ENCODE measurements around the gene NBEAL2.

Gene NBEAL2, protein sequence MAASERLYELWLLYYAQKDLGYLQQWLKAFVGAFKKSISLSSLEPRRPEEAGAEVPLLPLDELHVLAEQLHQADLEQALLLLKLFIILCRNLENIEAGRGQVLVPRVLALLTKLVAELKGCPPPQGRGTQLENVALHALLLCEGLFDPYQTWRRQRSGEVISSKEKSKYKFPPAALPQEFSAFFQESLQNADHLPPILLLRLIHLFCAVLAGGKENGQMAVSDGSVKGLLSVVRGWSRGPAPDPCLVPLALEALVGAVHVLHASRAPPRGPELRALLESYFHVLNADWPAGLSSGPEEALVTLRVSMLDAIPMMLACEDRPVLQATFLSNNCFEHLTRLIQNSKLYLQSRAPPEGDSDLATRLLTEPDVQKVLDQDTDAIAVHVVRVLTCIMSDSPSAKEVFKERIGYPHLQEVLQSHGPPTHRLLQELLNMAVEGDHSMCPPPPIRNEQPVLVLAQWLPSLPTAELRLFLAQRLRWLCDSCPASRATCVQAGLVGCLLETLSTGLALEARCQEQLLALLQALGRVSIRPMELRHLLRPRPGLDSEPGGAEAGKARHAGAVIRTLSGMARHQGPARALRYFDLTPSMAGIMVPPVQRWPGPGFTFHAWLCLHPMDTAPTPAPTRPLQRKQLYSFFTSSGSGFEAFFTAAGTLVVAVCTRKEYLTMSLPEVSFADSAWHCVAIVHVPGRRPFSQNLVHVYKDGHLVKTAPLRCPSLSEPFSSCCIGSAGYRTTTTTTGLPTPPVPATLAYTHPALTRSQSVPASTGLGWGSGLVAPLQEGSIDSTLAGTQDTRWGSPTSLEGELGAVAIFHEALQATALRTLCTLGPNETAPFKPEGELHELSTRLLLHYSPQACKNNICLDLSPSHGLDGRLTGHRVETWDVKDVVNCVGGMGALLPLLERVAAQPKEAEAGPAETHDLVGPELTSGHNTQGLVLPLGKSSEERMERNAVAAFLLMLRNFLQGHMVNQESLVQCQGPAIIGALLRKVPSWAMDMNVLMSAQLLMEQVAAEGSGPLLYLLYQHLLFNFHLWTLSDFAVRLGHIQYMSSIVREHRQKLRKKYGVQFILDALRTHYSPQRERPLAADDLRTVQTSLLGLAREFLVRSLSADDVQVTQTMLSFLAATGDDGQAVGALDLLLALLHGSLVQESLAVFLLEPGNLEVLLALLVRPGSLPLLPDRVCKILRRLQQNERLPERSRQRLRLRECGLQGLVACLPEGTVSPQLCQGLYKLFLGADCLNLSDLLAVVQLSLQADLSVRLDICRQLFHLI (N-terminal part only)

DNA sequence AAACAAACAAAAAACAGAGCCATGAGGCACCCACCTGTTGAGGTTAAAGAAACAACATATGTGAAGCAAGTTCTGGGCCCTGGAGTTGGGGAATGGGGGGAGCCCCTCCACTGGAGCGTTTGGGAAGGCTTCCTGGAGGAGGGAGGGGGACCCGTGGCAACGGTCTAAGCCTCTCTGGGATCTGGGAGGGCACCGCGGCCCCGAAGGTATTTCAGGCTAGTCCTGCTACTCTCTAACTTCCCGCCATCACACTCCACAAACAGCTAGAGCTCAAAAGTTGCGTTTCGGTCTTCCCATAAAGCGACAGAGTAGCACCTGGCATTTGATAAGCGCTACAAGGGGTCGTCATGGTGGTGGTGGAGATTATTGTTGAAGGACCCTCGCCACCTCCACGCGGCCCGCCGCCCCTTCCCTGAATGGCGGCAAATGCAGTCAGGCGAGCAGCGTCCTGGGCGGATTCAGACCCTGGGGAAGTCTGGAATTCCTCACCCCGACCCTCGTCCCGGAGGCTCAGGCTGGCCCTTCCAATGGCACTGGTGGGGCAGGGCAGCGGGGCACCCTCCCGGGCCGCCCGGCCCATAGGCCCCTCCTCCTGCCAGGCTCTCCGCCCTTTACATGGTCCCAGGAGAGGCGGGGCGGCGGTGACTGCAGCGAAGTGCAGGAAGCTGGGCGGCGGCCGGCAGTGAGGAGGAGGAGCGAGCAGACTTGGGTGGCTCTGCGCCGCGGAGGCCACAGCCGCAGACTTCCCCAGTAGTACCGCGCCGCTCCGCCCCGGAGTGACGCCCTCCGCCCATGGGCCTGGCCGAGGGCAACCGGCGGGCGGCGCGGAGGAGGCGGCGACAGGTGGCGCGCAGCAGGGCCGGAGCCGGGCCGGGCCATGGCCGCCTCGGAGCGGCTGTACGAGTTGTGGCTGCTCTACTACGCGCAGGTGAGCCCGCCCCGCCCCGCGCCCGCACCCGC is at the start of gene NBEAL2:
Gene NBEAL2 (plus strand): TSS at position 682 of the 960 bp plus-strand sequence. CDS start 196 bp downstream, at position 878.
- DNase-seq (ENCODE audit: low read depth in 1 of 2, low spot score in 1 of 2), result peak; percentile 93 to 94

- DNase-seq (ENCODE audit: low read depth in 1 of 2, low spot score in 1 of 2), result no peak
Measured at GRCh38 chr3:46930166-46930944, 49.1 kb upstream of the NBEAL2 start.

GRCh38 chr3:46930945-46931403 is 48.5 kb upstream of the NBEAL2 start:
- DNase-seq (ENCODE audit: low read depth in 1 of 2, low spot score in 1 of 2), result no peak

DNA sequence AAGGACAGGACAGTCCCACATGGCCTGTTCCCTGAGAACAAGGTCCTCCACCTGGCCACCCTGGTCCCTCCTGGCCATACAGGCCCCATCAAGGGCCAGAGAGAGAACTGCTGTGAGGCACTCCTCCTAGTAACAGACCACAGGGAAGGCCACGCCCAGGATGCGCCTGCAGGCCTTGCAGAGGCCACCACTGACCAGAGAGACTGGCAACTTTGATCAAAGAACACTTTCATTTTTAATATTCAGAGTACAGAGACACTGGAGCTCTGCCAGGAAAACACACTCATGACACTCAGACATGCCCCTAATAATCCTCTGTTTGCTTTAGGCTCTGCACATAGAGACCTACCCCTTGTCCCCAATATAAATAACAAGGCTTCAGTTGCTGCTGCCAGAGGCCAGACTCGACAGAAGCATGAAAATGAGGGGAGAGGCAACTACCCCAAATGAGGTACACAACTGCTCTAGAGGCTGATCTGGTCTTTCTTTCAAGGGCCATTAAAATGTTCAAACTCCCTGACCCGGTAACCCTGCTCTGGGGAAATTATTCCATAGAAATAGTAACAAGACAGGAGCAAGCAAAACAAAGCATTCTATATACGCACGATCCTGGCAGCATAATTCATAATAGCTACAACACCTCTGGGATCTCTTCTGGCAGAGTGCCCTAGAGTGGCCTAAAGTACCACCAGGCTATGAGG is 47.7 kb upstream of the NBEAL2 start:
- no peak for DNase-seq (ENCODE audit: low read depth in 1 of 2, low spot score in 1 of 2)

DNA sequence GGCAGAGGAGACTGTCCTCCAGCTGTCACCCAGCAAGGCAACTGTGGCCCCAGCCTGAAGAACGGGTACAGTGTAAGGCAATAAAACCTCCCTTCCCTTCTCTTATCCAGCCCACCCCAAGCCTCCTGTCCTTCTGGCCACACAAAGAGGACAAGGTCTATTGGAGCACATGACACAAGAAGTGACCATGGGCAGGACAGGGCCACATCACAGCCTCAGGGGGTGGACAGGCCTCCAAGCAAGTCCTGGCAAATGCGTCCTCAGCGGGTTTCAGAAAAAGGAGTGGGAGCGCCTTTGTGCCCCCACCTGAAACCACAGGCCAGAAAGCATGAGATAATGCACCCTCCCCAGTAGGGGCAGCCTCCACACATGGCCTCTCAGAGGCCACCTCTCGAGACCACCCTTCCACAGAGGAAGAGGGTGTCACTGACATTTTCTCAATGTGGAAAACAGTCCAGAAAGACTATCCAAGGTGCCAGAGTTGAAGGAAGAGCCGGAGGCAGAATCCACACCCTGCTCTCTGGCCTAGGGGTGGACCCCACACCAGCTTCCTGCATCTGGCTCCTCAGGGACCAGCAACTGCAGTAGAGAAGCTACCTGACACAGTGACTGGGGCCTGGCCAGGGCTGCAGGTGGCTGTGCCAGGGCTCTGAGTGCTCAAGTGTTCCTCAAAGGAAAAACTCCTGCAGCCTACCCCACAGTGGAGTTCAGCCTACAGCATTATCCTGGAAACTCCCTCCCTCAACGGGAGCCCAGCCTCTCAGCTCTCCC is 46.8 kb upstream of the NBEAL2 start:
- DNase-seq (ENCODE audit: low read depth in 1 of 2, low spot score in 1 of 2), result no peak

GRCh38 chr3:46933261-46933660 is 46.2 kb upstream of the NBEAL2 start:
- no peak for DNase-seq (ENCODE audit: low read depth in 1 of 2, low spot score in 1 of 2)

- no peak for DNase-seq (ENCODE audit: low read depth in 1 of 2, low spot score in 1 of 2)
Measured at GRCh38 chr3:46934072-46934471, 45.4 kb upstream of the NBEAL2 start.

- no peak for DNase-seq (ENCODE audit: low read depth in 1 of 2, low spot score in 1 of 2)
Measured at GRCh38 chr3:46934498-46935167, 44.8 kb upstream of the NBEAL2 start.

- DNase-seq (ENCODE audit: low read depth in 1 of 2, low spot score in 1 of 2), result no peak
Measured at GRCh38 chr3:46935168-46935858, 44.2 kb upstream of the NBEAL2 start.

DNA sequence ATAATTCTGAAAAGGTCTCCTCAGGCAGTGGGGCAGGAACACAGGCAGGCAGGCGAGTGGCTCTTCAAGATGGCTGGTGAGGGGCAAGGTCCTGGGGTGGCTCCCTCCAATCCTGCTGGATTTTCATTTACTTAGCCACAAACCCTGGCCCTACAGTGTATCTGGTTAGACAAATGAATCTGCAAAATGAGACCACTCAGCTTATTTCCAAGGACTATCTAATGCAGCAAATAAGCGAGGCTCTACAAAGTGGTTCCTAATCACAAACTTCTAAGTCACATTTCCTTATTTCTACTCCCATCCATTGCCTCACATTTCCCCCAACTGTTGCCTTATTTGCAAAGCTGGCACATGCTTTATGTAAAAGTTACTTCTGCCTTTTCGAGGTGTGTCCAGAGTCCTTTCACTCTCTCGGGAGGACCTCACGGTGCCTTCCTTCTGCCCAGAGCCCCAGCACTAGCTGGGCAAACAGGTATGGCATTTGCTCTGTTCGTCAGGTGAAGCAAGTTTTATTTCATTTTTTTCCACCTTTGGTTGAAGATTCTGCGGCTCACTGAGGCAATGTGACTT is 43.4 kb upstream of the NBEAL2 start:
- DNase-seq (ENCODE audit: low read depth in 1 of 2, low spot score in 1 of 2), result no peak

DNA sequence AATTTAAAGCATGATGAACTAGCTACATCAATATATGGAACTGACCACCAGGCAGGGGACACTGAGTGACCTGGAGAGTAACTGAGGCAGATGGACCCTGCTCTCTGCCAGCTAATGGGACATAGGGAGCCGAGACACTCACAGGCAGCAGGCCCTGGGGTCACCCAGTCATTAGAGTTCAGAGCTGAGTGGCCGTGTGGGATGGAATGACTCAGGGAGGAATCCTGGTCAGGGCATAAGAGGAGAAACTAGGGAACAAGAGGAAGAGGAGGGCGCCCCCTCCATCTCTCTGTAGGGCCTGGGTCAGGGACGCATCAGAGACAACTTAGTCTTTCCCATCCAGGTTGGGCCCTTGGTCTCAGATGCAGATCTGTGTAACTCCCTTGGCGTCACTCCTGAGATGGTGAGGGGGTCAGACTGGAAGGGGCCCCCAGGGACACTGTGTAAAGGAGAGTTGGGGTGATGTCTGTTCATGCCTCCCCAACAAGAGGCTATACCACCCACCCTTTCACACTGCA is 42.7 kb upstream of the NBEAL2 start:
- DNase-seq (ENCODE audit: low read depth in 1 of 2, low spot score in 1 of 2), result no peak

DNA sequence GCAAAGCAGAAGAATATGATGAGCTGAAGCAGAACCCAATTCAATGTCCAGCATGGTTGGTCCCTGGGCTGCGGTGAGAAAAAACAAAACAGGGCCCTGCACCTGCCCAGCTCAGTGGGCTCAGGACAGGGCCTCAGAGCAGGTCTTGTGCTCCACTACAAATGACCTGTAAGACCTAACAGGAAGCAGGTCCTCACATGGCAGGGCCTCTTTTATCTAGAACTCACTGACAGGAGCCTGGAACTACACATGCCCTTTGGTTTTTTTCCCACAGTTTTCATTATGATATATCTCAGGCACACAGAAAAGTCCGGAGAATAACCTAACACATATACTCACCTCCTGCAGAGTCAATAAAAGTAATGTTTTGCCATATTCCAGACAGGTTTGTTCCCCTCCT is 41.3 kb upstream of the NBEAL2 start:
- no peak for DNase-seq (ENCODE audit: low read depth in 1 of 2, low spot score in 1 of 2)

- no peak for DNase-seq (ENCODE audit: low read depth in 1 of 2, low spot score in 1 of 2)
Measured at GRCh38 chr3:46939578-46940445, 39.7 kb upstream of the NBEAL2 start.

GRCh38 chr3:46942076-46942475 is 37.4 kb upstream of the NBEAL2 start:
- DNase-seq (ENCODE audit: low read depth in 1 of 2, low spot score in 1 of 2), result no peak
